GM12878 (cell line): ENCODE data around the gene PRM2.

ENCODE experiments used
- BCL3 ChIP-seq: IDR thresholded peaks from 2 replicates; pipeline ENCODE4 v1.6.1; 2011; ENCODE audit warnings: borderline replicate concordance, low read depth, mild to moderate bottlenecking, moderate library complexity, low read length; ENCODE audit not compliant: insufficient read depth, poor library complexity, severe bottlenecking
- CEBPZ ChIP-seq: fragments of 150-350 bp; IDR thresholded peaks from 2 replicates; pipeline ENCODE4 v1.6.1; 2016; ENCODE audit warnings: low read depth, low read length
- CTCF ChIP-seq, 3 experiments: IDR thresholded peaks in 2 of 3; conservative IDR thresholded peaks in 1 of 3; 2 replicates each; pipeline ENCODE4 v1.5.1; 2011; ENCODE audit warnings: low read depth in 3 of 3, low read length in 3 of 3, mild to moderate bottlenecking in 3 of 3, control low read depth in 2 of 3, moderate library complexity in 2 of 3, inconsistent platforms in 1 of 3, mixed read lengths in 1 of 3; ENCODE audit not compliant: control insufficient read depth in 2 of 3, insufficient read depth in 1 of 3; ENCODE audit errors: extremely low read depth in 1 of 3
- GABPA ChIP-seq: IDR thresholded peaks from 2 replicates; pipeline ENCODE4 v1.6.1; 2014; ENCODE audit warnings: antibody characterized with exemption, low read depth, mild to moderate bottlenecking, inconsistent platforms
- MTA3 ChIP-seq: IDR thresholded peaks from 2 replicates; pipeline ENCODE4 v1.6.1; 2012; ENCODE audit warnings: low read length, inconsistent platforms, borderline replicate concordance
- POLR2A ChIP-seq: IDR thresholded peaks from 2 replicates; pipeline ENCODE4 v1.6.1; 2011; ENCODE audit warnings: low read depth, mild to moderate bottlenecking, low read length
- PRDM15 ChIP-seq: fragments of 450-650 bp; formaldehyde crosslinking; IDR thresholded peaks from 2 replicates; pipeline ENCODE4 v1.4.0; 2020; ENCODE audit warnings: mild to moderate bottlenecking, moderate library complexity
- RCOR1 ChIP-seq: conservative IDR thresholded peaks from 2 replicates; pipeline ENCODE4 v1.6.1; 2012; ENCODE audit warnings: low read depth, low read length, improper control_type of control experiment
- REST ChIP-seq: IDR thresholded peaks from 2 replicates; pipeline ENCODE4 v1.6.1; 2012; ENCODE audit warnings: mild to moderate bottlenecking, low read depth, low read length
- USF2 ChIP-seq: IDR thresholded peaks from 2 replicates; pipeline ENCODE4 v1.6.1; 2011; ENCODE audit warnings: low read depth, low read length, improper control_type of control experiment, borderline replicate concordance
- YY1 ChIP-seq: IDR thresholded peaks from 2 replicates; pipeline ENCODE4 v1.6.1; 2011; ENCODE audit warnings: low read depth, mild to moderate bottlenecking, low read length

- TF ChIP-seq POLR2A (no peak), YY1 (no peak), RCOR1 (no peak), USF2 (no peak; the same call in 1 of the 2 replicates), CTCF (IDR thresholded peaks at IDR 0.05 in 2 of 3, conservative IDR thresholded peaks at IDR 0.05 in 1 of 3; ENCODE audit: control insufficient read depth in 2 of 3, extremely low read depth in 1 of 3, insufficient read depth in 1 of 3, low read depth in 3 of 3, low read length in 3 of 3) (no peak), MTA3 (peak; percentile 36; the same call in 1 of the 2 replicates), REST (no peak), GABPA (no peak), BCL3 (no peak), CEBPZ (no peak), PRDM15 (no peak)
These were observed 20.6 kb upstream of the PRM2 start for GRCh38 chr16:11296706-11297491.
